ENCODE data around the gene UPF1.

DNA sequence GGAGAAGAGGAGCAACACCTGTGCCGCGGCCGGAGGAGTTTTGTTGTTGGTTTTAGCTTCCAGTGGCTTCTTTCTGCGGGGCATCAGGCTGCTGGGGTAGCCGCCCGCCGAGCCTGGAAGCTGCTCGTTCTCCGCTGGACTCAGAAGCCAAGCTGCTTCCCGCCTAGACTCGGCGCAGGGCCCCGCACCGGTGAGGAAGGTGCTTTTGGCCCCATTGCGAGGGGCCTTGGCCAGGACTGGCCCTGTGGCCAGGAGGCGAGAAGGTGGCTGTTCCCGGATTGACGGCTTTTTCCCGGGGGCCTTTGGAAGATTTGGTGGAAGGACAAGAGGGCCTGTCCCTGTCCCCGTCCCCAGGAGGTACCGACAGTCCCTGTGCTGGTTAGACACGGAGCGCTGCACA is 35.4 kb downstream of the UPF1 start:
- TF ChIP-seq POLR2AphosphoS5 (IDR thresholded peaks at IDR 0.05; ENCODE audit: low read depth, low read length) (no peak), POLR2A (IDR thresholded peaks at IDR 0.05; ENCODE audit: low read depth, low read length) (no peak)
